ENCODE results near the gene NHLRC4.

NHLRC4 gene

GRCh38 chr16:616733-617586 is 50.2 kb downstream of the NHLRC4 start:
- no peak overlapping the region for H3K4me3 ChIP-seq (ENCODE audit: low read length)
- no peak for DNase-seq (ENCODE audit: low read depth, low spot score)

DNA sequence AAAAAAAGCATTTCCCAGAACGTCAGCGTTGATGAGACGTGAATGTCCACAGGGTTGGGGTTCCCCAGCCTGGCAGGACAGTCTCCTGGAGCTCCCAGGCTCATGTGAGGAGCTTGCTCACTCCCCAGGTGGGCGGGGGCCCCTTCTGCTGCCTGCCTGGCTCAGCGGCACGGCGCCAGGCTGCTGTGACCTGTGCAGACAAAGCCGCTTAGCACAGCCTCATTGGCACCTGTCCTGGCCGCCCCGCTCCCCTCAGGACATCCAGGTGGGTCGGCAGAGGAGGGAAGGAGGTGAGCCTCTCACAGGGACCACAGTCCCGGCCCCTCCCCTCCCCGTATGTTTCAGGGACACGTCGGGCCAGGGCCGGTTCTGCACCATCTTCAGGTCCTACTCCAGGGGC is 51.0 kb downstream of the NHLRC4 start:
- H3K4me3 ChIP-seq (ENCODE audit: low read length) = no peak overlapping the region
- no peak for DNase-seq (ENCODE audit: low read depth, low spot score)

Measured in Jurkat, Clone E6-1 (cell line).